HG03095 (cell line): ENCODE measurements around the gene CDKN1A.

Experiments used
- ATAC-seq: cut with Tn5 transposase; IDR thresholded peaks from one replicate; pipeline ENCODE4 v1.9.1; 2021; ENCODE audit warnings: moderate library complexity; ENCODE audit not compliant: unreplicated experiment

CDKN1A gene

DNA sequence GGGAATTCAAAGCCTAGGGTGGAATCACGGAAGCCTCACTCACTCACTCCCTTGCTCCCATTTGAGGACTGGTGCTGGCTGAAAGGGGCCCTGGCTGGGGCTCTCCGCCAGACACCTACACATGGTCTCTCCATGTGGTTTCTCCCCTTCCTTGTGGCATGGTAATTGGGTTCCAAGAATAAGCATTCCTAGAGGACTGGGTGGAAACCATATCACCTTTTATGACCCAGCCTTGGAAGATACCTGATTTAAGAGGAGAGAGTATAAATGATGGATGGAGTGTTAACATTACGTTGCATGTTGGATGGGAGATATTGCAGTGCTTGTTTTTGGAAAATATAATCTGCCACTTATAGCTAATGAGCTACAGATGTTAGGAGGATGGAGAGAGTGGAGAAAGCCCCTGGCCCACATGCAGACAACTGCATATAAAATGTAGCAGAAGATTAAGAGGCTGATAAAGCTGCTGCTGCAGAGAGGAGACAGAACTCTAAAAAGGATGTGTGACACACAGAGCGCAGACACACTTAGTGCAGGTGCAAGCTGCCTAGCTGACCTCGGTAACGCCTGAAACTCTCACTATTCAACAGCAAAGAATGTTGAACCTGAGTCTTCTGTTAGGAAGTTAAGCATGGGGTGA is 23.3 kb upstream of the CDKN1A start:
- no peak for ATAC-seq

DNA sequence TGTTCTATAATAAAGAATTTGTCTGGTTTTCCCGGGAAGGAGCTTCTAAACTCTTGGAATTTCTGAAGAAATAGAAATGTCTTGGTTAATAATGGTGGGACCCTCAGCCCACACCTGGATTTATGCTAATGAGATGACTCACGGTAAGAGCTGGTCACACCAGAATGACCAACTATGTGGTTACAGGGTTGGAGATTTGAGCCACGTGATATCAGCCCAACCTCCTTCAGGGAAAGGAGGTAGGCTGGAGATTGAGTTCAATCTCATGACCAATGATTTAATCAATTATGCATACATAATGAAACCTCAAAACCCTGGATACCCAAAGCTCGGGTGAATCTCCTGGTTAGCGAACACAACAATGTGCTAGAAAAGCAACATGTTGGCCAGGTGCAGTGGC is 22.1 kb upstream of the CDKN1A start:
- ATAC-seq: no peak

DNA sequence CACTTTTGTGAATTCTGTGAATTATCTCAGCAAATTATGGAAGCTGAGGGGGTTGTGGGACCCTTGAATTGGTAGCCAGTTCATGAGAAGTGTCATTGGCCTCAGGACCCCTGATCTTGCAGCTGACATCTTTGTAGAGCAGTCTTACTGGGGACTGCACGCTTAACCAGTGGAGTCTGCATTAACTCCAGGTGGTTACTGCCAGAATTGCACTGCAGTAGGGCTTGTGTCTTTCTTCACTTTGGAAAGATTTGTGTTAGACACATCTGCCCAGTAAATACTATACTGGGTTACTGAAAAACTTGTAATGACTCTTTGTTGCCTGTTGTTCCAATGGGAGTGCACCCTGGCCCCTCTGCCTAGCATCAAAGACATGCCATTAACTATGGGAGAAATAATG is 21.2 kb upstream of the CDKN1A start:
- ATAC-seq: no peak

DNA sequence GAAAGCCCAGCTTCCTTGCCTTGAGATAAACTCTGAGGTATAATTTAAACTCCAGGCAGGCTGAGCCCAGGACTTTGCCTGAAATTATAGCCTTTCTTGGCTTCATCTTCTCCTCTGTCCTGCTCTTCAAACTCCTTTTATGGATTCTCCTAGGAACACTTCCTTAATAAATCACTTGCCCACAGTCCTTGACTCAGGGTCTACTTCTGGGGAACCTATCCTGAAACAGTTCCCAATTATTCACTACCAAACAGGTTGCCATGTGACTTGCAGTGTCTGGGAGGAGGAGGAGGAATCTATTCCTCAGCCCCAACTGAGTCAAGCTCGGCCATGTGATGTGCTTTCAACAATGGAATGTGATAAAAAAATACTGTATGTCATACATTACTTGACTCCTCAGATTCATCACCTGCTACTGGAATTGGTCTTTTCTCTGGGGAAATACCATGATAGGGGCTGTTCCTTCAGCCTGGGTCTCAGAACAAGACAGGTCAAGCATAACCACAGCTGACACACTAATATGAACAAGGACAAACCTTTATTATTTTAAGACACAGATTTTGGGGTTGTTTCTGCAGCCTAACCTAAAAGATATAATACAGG is 20.5 kb upstream of the CDKN1A start:
- no peak for ATAC-seq

DNA sequence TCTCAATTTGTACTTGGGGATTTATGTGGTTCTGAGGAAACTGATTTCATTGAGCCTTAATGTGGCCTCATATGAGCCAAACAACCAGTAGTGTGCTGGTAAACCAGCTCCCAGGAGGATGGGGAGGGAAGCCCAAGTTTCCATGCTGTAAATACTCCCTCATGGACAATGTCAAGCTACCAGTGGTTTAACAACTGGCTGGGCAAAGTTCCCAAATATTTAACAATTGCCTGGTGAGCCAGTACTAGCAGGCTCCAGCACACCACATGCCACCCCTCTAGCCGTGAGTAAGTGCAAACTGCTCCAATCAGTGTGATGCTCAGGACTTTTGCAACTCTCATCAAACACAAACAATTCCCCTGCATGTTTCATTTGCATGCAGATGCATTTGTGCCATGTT is 19.2 kb upstream of the CDKN1A start:
- ATAC-seq: no peak

DNA sequence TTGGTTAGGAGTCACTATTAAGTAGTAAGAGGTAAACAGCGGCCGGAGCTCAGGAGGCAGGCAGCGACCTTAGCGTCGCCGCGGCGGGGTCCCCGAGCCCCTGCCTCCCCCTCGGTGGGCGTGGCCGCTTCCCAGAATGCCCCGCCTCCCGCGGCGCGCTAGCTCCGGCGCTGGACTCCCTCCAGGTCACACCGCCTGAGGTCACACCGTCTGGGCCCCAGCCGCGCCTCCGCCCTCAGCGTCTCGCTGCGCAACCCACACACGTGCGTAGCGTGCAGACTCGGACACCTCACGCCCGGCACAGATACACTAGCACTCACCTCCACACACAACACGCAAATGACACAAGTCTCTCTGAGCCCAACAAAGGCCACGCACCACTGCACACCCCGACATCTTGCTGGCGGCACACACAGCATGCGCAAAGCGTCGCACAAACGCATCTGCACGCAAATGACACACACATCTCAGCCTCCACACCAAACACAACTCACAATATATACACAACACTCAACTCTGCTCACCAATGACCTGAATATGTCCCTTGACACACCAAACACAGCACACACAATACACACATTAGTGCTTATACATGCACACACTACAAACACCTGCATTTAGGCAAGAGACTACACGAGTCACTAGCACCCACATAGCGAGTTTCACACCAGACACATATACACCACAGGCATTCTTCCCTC is 17.6 kb upstream of the CDKN1A start:
- no peak for ATAC-seq

DNA sequence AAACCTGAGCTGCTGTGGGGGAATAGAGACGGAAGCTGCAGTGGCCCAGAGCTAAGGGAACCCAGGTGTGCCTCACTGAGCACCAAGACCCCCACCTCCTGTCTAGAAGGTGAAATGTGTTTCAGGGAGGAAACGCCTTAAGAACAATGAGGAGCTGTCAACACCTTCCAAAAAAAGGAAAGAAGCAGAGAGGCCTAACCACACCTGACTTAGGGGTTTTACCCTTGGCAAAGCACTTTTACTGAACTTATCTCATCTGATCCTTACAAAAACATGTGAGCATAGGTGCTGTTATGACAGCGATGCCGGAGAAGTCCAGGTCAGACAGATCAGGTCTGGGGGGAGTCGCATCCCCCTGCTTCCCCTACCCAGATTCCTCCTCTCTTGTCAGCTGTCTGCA is 16.1 kb upstream of the CDKN1A start:
- ATAC-seq: no peak

DNA sequence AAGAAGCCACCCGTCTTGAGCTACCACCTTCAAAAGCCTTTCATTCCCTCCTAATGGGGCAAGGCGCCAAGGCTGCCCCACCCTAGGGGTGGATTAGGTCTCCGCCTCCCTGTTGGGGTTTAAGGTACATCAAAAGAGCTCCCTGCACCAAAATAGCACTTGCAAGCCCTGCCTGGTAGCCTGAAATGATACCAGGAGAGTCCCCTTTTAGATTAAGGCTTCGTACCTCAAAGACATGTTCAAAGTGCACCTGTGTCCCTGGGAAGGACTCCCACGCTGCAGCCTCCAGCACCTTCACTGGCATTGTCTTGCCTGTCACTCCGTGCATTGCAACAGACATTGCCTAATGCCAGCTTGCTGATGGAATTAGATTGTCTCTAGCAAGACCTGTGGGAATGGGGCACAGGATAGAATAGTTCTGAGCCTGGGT is 15.7 kb upstream of the CDKN1A start:
- ATAC-seq: no peak

DNA sequence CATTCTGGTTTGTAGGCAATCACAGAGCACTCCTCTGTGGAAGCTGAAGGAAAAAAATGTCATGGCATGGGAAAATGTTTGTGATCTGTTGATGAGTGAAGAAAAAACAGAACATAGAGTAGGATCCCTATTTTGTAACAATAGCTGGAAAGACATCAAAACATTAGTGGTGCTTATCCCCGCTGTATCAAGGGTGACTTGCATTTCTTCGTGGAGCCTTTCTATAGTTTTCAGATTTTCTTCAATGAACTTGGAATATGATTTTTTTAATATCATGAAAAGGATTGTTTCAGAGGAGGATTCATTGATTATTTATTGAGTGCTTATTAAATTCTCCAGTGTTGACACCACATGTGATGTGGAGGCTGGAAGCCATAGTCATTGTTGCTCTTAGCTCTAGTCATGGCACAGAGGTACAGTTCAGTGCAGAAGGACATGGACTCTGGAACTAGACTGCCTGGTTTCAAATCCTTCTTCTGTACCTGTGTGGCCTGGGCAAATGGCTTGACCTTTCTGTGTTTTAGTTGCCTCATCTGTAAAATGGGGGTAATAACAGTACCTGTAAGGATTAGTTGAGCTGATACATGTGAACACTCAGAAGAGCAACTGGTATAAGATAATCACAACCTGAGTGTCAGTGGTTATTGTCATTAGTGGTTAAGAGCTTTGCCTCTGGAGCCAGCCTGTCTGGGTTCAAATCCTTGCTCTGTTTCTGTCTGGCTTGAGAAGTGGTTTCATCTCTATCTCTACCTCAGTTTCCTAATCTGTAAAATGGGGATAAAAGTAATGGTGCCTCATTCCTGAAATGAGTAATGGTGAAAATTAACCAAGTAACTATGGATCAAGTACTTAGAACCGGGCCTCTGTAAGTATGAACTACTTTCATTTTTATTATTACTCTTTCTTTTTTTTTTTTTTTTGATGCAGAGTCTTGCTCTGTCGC is 14.7 kb upstream of the CDKN1A start:
- ATAC-seq: no peak

DNA sequence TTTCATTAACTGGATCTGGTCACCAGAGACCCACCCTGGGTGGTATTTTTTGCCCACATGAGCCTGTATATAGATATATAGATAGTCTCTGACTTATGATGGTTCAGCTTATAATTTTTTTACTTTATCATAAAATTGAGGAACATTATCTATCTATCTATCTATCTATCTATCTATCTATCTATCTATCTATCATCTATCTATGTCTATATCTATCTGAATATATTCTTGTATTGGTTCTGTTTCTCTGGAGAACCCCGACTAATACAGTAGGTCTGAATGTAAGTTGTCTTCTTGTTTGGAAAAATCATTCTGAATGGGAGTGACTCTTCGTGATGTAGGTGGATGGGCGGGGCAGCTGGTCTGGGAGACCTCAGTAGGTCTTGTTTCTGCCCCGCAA is 13.3 kb upstream of the CDKN1A start:
- no peak for ATAC-seq

DNA sequence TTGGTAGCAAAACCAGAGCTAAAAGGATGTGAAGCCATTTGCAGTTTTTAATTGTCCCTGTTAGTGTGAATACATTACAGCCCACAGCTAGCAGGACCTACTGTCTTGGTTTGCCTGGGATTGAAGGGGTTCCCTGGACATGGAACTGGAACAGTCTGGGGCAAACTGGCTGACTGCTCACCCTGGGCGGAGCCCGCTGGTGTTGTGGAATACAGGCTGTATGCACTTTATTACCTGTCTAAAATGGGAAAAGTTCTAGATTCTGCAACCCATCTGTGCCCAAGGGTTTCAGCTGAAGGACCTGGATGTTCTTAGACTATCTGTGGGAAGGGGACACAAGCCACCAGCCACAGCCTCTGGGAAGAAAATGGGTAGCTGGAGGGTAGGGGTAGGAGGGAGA is 12.2 kb upstream of the CDKN1A start:
- no peak for ATAC-seq

DNA sequence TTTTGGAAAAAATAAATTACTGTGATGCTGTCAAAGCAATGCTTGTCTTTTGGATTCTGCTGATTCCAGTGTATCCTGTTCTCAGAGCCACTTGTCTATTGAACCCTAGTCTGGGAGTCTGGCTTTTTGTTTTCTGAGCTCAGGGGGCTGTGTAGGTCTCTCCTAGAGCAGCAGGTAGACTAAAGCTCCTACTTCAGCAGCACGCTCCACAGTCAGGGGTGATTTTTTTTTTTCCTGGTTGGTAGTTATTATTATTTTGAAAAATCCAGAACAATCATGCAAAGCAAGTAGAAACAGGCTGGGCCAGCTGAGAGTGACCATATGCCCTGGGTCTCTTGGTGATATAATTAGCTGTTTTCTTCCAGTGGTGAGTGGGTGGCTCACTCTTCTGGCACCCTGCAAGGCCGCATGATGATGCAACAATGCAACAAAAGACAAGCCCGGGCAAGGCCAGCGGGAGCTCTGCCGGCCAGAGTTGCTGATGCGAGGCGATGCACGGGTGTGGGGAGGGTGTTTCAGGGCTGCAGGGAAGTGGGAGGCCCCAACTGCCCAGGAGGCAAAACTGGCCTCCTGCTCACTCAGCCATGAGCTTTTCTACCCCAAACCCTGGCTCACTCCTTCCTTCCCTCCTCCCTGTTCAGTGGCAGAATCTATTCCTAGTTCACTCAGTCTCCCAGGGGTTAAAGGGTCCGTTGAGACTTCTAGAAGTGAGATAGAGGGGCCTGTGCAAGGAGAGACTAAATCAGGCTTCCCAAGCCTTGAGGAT is 11.5 kb upstream of the CDKN1A start:
- peak; percentile 73 for ATAC-seq

DNA sequence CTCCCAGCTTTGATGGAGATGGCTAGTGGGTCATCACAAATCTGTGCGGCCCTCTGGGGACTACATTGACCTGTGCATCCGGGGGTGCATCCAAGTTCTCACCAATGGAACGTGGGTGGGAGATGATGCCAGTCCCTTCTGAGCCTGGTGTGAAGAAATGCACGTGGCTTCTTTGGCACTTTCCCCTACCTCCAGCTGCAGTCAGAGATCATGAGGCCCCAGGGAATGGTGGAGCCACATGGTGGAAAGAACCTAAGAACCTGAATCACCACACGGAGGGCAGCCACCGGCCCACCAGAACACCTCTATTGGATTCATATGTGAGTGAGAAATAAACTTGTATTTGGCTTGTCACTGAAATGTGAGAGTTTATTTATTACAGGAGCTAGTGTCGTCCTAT is 9.9 kb upstream of the CDKN1A start:
- ATAC-seq: no peak

DNA sequence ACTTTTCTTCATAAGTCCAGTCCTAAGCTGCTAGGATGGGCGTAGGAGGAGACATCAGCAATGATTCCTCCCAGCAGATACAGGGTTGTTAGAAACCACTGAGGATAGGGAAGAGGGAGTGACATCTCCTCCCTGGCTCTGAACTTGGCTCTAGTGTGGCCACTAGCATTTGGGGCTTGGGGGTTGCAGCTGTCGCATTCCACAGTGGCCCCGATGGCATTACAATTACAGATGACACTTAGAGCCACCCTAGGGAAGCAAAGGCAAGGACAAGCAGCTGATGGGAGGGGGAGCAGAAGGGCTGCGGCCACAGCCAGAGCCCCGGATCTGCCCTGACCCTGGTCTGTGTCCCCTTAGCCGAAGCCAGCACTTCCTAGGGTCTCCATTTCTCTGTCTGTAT is 9.5 kb upstream of the CDKN1A start:
- ATAC-seq: no peak

DNA sequence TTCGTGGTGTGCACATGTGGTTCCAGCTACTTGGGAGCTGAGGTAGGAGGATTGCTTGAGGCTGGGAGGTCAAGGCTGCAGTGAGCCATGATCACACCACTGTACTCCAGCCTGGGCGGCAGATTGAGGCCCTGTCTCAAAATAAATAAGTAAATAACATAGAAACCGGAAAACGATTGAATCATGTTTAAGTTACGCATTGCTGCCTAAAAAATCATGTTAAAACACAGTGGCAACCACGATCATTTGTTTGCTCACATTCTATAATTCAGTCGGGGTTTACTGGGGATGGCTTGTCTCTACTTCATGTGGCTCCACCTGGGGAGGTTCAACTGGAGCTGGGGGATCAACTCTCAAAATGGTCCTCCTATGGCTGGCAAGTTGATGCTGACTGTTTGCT is 8.2 kb upstream of the CDKN1A start:
- no peak for ATAC-seq

DNA sequence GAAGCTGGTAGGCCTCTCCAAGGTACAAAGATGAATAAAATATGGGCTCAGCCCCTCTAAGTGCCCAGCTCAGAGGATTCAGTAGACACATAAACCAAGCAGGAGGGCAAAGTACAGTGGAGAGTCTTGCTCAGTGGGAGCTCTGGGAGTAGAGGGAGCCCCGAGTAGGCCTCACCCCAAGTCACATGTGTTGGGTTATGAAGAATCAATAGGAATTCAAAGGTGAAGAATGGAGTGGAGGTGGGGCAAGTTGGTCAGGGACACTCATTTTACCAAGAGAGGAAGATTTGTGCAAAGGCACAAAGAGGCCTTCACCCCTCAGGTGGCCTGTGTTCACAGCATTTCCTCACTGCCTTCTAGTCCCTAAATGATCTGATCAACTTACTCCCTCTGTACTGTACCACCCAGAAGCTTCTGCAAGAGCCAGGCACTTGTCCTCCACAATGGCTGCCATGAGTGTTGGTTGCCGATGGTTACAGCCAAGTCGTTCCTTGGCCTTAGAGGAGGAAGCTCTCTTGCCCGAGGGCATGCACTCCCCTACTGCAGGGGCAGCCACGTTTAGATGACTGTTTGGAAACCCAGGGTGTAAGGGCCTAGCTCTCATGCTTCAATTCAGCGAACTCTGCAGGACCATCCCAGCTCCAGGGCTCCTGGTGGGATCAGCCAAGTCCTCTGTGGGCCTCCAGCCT is 6.7 kb upstream of the CDKN1A start:
- no peak for ATAC-seq

DNA sequence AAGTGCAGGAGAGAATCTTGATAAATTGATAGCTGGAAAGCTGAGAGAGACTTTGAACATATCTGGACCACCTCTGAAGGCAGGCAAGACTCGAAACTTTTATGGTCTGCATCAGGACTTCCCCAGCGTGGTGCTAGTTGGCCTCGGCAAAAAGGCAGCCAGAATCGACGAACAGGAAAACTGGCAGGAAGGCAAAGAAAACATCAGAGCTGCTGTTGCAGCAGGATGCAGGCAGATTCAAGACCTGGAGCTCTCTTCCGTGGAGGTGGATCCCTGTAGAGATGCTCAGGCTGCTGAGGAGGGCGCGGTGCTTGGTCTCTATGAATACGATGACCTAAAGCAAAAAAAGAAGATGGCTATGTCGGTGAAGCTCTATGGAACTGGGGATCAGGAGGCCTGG is 4.6 kb upstream of the CDKN1A start:
- no peak for ATAC-seq

DNA sequence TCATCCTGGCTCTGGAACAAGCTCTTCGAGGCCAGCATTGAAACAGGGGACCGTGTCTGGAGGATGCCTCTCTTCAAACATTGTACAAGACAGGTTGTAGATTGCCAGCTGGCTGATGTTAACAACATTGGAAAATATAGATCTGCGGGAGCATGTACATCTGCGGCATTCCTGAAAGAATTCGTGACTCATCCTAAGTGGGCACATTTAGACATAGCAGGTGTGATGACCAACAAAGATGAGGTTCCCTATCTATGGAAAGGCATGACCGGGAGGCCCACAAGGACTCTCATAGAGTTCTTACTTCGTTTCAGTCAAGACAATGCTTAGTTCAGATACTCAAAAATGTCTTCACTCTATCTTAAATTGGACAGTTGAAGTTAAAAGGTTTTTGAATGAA is 3.6 kb upstream of the CDKN1A start:
- no peak for ATAC-seq

DNA sequence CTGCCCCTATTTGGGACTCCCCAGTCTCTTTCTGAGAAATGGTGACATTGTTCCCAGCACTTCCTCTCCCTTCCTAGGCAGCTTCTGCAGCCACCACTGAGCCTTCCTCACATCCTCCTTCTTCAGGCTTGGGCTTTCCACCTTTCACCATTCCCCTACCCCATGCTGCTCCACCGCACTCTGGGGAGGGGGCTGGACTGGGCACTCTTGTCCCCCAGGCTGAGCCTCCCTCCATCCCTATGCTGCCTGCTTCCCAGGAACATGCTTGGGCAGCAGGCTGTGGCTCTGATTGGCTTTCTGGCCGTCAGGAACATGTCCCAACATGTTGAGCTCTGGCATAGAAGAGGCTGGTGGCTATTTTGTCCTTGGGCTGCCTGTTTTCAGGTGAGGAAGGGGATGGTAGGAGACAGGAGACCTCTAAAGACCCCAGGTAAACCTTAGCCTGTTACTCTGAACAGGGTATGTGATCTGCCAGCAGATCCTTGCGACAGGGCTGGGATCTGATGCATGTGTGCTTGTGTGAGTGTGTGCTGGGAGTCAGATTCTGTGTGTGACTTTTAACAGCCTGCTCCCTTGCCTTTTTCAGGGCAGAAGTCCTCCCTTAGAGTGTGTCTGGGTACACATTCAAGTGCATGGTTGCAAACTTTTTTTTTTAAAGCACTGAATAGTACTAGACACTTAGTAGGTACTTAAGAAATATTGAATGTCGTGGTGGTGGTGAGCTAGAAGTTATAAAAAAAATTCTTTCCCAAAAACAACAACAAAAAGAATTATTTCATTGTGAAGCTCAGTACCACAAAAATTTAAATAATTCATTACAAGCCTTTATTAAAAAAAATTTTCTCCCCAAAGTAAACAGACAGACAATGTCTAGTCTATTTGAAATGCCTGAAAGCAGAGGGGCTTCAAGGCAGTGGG is 2.1 kb upstream of the CDKN1A start:
- ATAC-seq: no peak
